ENCODE measurements around the gene CUX1.
"Not testable (repeated sequence)": the region's sequence is repeated elsewhere in the genome, so short reads cannot be mapped to it uniquely, and the experiment has no call there.

The CUX1 gene

GRCh38 chr7:101984133-101984879, 166.9 kb downstream of the CUX1 start:
- no peak for DNase-seq (ENCODE audit: low read depth in 3 of 3)

- DNase-seq (ENCODE audit: low read depth in 3 of 3), result no peak
These were observed 167.9 kb downstream of the CUX1 start for GRCh38 chr7:101985057-101985902.

DNA sequence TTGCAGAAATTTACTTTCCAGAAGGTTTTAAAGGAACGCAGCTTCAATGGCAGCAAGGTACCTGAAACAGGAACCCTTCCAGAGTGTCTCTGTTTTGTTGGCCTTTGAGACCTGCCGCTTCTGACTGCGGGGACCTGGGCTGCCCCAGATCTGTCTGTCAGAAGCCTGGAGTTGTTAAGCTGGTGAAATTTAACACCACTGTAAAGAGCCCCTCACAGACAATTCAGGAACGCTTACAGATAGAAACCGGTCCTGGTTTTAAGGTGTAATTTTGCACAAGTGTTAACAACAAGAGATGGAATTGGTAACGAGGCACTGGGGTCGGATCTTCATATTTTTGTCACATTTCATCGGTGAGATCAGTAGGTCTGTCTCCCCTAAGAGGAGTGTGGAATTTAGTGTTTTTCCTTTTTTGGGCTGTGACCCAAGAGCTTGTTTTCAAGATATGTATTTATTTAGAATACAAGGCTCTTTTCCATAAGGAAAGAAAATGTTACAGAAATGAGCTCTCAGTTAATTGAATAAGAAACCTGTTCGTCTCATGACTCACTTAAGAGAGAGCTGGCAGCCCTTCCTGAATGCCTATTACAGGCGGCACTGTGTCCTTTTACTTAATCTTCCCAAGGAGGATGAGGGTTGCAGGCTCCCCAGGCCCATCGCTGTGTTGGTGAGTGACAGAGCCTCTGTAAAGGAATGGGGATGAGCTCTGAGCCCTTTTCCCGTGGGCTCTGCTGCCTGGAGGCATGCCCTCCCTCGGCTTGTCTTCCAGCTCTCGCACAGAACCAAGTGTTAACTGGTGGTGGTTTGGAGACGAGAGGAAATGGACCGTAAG, 168.7 kb downstream of the CUX1 start:
- DNase-seq (ENCODE audit: low read depth in 3 of 3), result no peak

DNA sequence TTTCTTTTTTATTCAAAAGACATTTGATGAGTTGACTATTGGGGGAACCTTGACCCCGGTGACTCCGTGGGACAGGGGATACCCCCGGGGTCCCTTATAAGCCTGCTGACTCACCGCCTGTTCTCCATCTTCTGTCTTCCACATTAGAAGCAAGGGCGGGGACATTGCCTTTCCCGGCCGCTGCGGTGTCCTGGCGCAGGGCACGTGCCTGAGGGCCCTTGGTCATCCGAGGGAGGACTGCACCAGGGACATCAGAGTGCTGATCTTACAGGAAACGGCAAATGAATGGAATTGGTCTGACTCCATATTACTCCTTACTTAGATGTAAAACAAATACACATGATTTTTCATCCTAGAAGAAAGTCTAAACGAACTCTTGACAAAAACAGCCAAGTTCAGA, 170.1 kb downstream of the CUX1 start:
- DNase-seq (ENCODE audit: low read depth in 3 of 3), result no peak

GRCh38 chr7:101988060-101988459, 170.6 kb downstream of the CUX1 start:
- not testable (repeated sequence) for DNase-seq (ENCODE audit: low read depth in 3 of 3)

GRCh38 chr7:101988513-101988912, 171.1 kb downstream of the CUX1 start:
- DNase-seq (ENCODE audit: low read depth in 3 of 3), result no peak

- no peak for DNase-seq (ENCODE audit: low read depth in 3 of 3)
These were observed 171.7 kb downstream of the CUX1 start for GRCh38 chr7:101989101-101989500.

DNA sequence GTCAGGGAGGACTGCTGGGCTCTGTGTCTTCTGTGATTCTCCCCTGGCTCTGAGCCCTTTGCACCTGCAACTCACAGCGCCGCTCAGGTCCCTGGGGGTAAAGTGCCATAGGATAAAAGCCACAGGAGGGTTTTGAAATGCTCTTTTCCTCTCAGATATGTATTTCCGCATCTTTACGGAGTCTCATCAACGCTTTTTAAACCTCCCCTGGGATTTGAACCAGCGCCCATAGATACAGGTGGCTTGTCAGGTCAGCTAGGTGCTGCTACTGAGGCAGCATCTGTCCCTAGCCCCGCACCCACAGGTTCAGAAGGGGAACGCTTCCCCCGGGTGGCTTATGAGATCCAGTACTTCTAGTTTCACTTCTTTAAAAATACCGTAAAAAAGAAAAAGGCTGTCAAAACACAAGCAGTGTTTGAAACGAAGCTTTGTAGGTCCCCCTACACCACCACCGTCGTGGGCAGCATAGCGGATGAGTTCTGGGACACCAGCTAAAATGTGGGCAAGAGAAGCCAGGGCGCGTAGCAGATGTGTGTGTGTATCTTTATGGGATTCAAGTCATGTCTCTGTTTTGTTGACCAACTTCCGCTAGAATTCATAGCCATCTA, 173.5 kb downstream of the CUX1 start:
- DNase-seq (ENCODE audit: low read depth in 3 of 3), result no peak

DNA sequence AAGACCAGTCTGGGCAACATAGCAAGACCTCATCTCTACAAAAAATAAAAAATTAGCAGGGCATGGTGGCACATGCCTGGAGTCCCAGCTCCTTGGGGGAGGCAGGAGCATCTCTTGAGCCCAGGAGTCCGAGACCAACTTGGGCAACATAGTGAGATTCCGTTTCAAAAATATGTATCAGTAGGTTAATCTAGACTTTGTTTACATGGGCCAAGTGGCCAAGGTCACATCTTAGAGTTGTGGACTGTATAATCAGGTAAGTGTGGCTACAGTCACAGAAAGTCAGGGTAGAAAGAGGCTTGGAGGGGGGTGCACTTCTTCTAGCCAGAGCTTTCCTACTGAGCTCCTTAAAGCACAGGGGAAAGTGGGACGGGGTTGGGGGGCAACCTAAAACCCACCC, 174.4 kb downstream of the CUX1 start:
- no peak for DNase-seq (ENCODE audit: low read depth in 3 of 3)

GRCh38 chr7:101993311-101993710, 175.9 kb downstream of the CUX1 start:
- no peak for DNase-seq (ENCODE audit: low read depth in 3 of 3)

DNA sequence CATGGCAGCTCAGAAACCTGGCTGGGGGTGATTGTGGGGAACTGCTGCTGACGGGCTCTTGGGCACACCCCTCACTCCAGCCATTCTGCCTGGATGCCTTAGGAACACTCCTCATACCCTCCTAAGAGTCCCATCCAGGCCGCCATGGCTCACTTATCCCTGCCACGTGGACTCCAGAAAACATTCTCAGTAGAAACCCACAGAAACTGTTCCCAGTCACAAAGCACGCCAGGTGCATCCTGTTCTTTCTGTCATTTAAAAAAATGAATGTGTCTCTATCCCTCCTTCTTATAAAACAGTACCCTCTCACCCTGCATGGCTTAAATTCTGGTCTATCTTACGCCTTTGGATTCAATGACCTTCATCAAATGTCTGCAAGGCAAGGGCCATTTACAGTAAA, 177.7 kb downstream of the CUX1 start:
- no peak for DNase-seq (ENCODE audit: low read depth in 3 of 3)

DNA sequence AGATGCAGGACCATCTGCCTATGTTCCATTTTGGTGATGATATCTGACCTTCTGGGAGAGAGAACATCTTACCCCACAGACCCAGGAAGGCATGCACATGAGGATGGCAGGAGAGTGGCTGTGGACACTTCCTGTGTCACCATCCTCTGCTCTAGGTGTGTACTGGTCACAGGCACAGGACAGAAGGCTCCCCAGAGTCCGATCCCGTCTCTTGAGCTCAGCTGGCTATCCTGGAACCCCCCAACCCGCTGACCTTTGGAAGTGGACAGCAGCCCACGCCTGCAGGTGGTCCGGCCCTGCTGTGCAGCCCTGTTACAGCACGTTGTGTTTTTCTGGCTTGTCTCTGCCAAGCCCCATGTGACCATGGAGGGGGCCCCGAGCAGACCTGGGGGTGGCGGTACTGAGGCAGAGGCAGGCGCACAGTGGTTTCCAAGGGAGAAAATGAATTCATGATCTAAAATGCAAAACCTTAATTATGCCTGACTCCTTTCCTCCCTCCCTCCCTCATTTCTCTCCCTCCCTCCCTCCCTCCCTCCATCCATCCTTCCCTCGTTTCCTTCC, 178.8 kb downstream of the CUX1 start:
- no peak for DNase-seq (ENCODE audit: low read depth in 3 of 3)

GRCh38 chr7:101996876-101997275, 179.4 kb downstream of the CUX1 start:
- DNase-seq (ENCODE audit: low read depth in 3 of 3), result no peak

DNA sequence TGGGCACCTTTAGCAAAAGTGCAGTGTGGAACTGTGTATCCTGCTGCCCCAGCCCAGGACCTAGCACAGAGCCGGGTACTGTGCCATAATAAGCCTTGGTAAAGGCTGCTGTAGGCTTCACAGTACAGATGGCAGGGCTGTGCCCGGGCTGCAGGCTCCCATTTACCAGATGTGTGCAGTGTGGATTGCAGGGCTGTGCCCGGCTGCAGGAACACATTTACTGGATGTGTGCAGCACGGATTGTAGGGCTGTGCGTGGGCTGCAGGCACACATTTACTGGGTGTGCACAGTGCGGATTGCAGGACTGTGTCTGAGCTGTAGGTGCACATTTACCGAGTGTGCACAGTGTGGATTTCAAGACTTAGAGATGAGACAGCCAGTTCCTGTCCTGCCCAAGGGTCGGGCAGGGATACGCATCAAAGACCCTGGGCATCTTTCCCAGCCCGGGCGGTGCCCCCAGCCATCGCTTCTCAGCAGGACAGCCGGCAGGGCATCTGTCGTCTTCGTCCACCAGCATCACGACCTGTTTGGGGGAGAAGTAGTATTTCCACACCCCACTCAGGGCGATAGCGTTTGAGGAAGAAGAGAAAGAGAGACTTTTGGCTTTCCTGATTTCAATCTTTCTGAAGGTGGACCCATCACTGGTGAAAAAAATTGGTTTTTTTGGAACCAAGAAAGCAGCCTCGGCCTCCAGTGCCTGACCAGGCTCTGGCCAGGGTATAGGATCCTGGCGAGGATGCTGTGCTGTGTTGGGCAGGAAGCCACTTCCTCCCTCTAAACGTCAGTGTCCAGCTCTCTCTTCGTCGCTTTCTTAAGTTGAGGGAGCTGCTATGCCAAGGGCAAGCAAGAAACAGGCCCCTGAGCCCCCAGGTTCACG, 180.8 kb downstream of the CUX1 start:
- DNase-seq (ENCODE audit: low read depth in 3 of 3), result no peak

DNA sequence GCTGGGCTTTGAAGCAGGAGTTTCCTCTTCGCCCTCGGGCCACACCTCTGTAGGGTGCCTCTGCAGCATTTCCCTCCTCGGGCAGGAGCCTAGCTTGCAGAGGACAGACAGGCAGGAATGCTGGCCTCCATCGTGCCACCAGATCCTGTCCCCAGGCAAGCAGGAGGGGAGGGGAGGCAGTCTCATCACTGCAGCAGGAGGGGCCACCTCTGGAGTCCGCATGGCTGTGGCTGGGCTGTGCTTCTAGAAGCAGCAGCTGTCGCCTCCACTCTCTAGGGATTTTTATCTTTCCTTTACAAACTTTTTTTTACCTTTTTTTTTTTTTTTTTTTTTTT, 181.4 kb downstream of the CUX1 start:
- no peak for DNase-seq (ENCODE audit: low read depth in 3 of 3)

- no peak for DNase-seq (ENCODE audit: low read depth in 3 of 3)
These were observed 182.0 kb downstream of the CUX1 start for GRCh38 chr7:101999393-101999792.

DNA sequence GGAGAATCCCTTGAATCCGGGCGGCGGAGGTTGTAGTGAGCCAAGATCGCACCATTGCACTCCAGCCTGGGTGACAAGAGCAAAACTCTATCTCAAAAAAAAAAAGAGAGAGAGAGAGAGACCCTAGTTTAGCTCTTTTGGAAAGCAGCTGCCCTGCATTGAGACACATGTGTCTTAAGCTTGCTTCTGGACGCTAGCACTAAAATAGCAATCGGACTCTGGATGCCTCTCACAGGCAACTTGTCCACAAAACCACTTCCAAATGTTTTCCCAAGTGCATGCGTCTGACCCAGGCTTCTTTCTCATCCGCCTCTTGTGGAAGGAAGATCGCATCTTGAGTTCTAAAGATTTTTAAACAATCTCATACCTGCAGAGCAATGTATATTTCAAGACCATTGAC, 182.7 kb downstream of the CUX1 start:
- no peak for DNase-seq (ENCODE audit: low read depth in 3 of 3)

GRCh38 chr7:102004229-102004628, 186.8 kb downstream of the CUX1 start:
- no peak for DNase-seq (ENCODE audit: low read depth in 3 of 3)

GRCh38 chr7:102004848-102005247, 187.4 kb downstream of the CUX1 start:
- no peak for DNase-seq (ENCODE audit: low read depth in 3 of 3)

DNA sequence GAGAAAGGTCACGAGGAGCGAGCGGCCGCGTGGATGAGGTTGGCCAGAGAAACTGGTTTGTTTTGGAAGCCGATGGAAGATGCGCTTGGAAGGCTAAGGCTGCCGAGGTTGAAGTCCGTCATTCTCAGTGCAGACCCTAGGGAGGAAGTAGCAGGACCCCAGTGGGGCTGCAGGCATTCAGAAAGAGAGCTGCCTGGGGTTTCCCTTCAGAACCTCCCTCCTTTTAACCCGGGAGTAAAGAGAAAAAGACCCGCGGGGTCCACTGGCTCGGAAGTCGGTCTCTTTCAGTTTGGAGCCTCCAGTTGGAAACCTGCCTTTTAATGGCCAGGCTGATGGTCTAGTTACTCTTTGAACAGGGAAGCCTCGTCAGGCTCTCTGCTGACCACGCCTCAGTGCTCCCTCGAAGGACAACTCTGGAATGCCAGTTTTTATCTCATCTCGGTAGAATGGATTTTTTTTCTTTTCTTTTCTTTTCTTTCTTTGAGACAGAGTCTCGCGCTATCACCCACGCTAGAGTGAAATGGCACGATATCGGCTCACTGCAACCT, 188.6 kb downstream of the CUX1 start:
- no peak for DNase-seq (ENCODE audit: low read depth in 3 of 3)
